ENCODE data around the gene MAP2K6. TPM values are rescaled to one million over a fixed set of nuclear protein-coding genes. Genes with fewer than 3 reads are reported as not detected.

Gene MAP2K6
- polyA plus RNA-seq, 1 donor (not counting 4 experiments of a cell fraction or from before 2014, with no cell fraction given) = 0.39 TPM

- DNase-seq (ENCODE audit: low read depth, low spot score) = no peak
- H4K20me1 ChIP-seq (ENCODE audit: control insufficient read depth, extremely low read depth, insufficient read depth, low read length) = no peaks in the 10 kb centered on the region
- no peaks in the 10 kb centered on the region for H3K9me3 ChIP-seq (ENCODE audit: control insufficient read depth, low read depth, low read length)
- H2AFZ ChIP-seq (ENCODE audit: control insufficient read depth, low read length) = no peak overlapping the region
- no peaks in the 10 kb centered on the region for H3K79me2 ChIP-seq (ENCODE audit: control insufficient read depth, insufficient read depth, low read length)
- no peaks in the 10 kb centered on the region for H3K36me3 ChIP-seq (ENCODE audit: control insufficient read depth in 2 of 2, extremely low read depth in 1 of 2, insufficient read depth in 2 of 2, low read length in 2 of 2)
- H3K4me3 ChIP-seq (ENCODE audit: control insufficient read depth in 2 of 3, extremely low read depth in 1 of 3, insufficient read depth in 2 of 3, low read depth in 1 of 3, low read length in 3 of 3) = no peak overlapping the region
- no peaks in the 10 kb centered on the region for H3K4me1 ChIP-seq (ENCODE audit: control insufficient read depth, extremely low read depth, insufficient read depth, low read length)
- TF ChIP-seq CTCF (optimal IDR thresholded peaks at IDR 0.05 in 1 of 3, IDR thresholded peaks at IDR 0.05 in 1 of 3, conservative IDR thresholded peaks at IDR 0.05 in 1 of 3; ENCODE audit: extremely low read depth in 1 of 3, insufficient read depth in 2 of 3, low read length in 3 of 3) (no peak), EZH2 (IDR thresholded peaks at IDR 0.05; ENCODE audit: low read length) (no peak)
- no peak overlapping the region for H3K27ac ChIP-seq (ENCODE audit: control insufficient read depth, insufficient read depth, low read length)
- H3K4me2 ChIP-seq (ENCODE audit: control insufficient read depth, extremely low read depth, insufficient read depth, low read depth, low read length) = no peak overlapping the region
- no peak for FAIRE-seq
- H3K9me1 ChIP-seq (ENCODE audit: control insufficient read depth, extremely low read depth, insufficient read depth, low read length) = no peaks in the 10 kb centered on the region
- H3K27me3 ChIP-seq (ENCODE audit: control insufficient read depth, extremely low read depth, insufficient read depth, low read length) = no peaks in the 10 kb centered on the region
- H3K9ac ChIP-seq (ENCODE audit: control insufficient read depth, extremely low read depth, insufficient read depth, low read length) = no peak overlapping the region
- dilution Hi-C loops (cut with MboI; ENCODE audit: extremely low pct_ligation_motif_present, low sequenced_read_pairs) = no loop called here
These were observed 29.5 kb downstream of the MAP2K6 start for GRCh38 chr17:69444023-69444422.

GRCh38 chr17:69445132-69445531 lies 30.6 kb downstream of the MAP2K6 start:
- no peak overlapping the region for H3K4me3 ChIP-seq (ENCODE audit: control insufficient read depth in 2 of 3, extremely low read depth in 1 of 3, insufficient read depth in 2 of 3, low read depth in 1 of 3, low read length in 3 of 3)
- H3K9ac ChIP-seq (ENCODE audit: control insufficient read depth, extremely low read depth, insufficient read depth, low read length) = no peak overlapping the region
- no peaks in the 10 kb centered on the region for H3K36me3 ChIP-seq (ENCODE audit: control insufficient read depth in 2 of 2, extremely low read depth in 1 of 2, insufficient read depth in 2 of 2, low read length in 2 of 2)
- no peaks in the 10 kb centered on the region for H3K27me3 ChIP-seq (ENCODE audit: control insufficient read depth, extremely low read depth, insufficient read depth, low read length)
- H3K9me3 ChIP-seq (ENCODE audit: control insufficient read depth, low read depth, low read length) = no peaks in the 10 kb centered on the region
- no peaks in the 10 kb centered on the region for H3K4me1 ChIP-seq (ENCODE audit: control insufficient read depth, extremely low read depth, insufficient read depth, low read length)
- H3K9me1 ChIP-seq (ENCODE audit: control insufficient read depth, extremely low read depth, insufficient read depth, low read length) = no peaks in the 10 kb centered on the region
- TF ChIP-seq EZH2 (IDR thresholded peaks at IDR 0.05; ENCODE audit: low read length) = no peak
- no peak for TF ChIP-seq CTCF (optimal IDR thresholded peaks at IDR 0.05 in 1 of 3, IDR thresholded peaks at IDR 0.05 in 1 of 3, conservative IDR thresholded peaks at IDR 0.05 in 1 of 3; ENCODE audit: extremely low read depth in 1 of 3, insufficient read depth in 2 of 3, low read length in 3 of 3)
- no peak overlapping the region for H3K27ac ChIP-seq (ENCODE audit: control insufficient read depth, insufficient read depth, low read length)
- no peak overlapping the region for H2AFZ ChIP-seq (ENCODE audit: control insufficient read depth, low read length)
- FAIRE-seq = no peak
- H3K79me2 ChIP-seq (ENCODE audit: control insufficient read depth, insufficient read depth, low read length) = no peaks in the 10 kb centered on the region
- no peak for DNase-seq (ENCODE audit: low read depth, low spot score)
- H4K20me1 ChIP-seq (ENCODE audit: control insufficient read depth, extremely low read depth, insufficient read depth, low read length) = no peaks in the 10 kb centered on the region
- H3K4me2 ChIP-seq (ENCODE audit: control insufficient read depth, extremely low read depth, insufficient read depth, low read depth, low read length) = no peak overlapping the region
- dilution Hi-C loops (cut with MboI; ENCODE audit: extremely low pct_ligation_motif_present, low sequenced_read_pairs) = no loop called here

Measured in keratinocyte (primary cell).